NCI-H510A treated with DMSO at 0.1 percent for 48 hours (cell line): ENCODE data around the gene TMEM260.

ENCODE experiments used
- DNase-seq: peaks from one replicate; lab custom pipeline; 2025; lab: John Stamatoyannopoulos, UW

TMEM260 gene

GRCh38 chr14:56579345-56580220, at the start of gene TMEM260:
TMEM260 (plus strand) TSS chr14:56579798; CDS start chr14:56579915, 117 bp downstream.
- peak; percentile 91 for DNase-seq

GRCh38 chr14:56532546-56532945, 47.1 kb upstream of the TMEM260 start:
- no peak for DNase-seq

- DNase-seq: no peak
Observed at GRCh38 chr14:56534656-56535055, 44.9 kb upstream of the TMEM260 start.

- no peak for DNase-seq
Observed at GRCh38 chr14:56539862-56540261, 39.7 kb upstream of the TMEM260 start.

- no peak for DNase-seq
Observed at GRCh38 chr14:56543436-56543835, 36.2 kb upstream of the TMEM260 start.

- no peak for DNase-seq
Observed at GRCh38 chr14:56549721-56550120, 29.9 kb upstream of the TMEM260 start.

- DNase-seq: no peak
Observed at GRCh38 chr14:56552615-56553014, 27.0 kb upstream of the TMEM260 start.

- DNase-seq: no peak
Observed at GRCh38 chr14:56554301-56554700, 25.3 kb upstream of the TMEM260 start.

- peak; percentile 68 for DNase-seq
Observed at GRCh38 chr14:56555921-56556570, 23.6 kb upstream of the TMEM260 start.

- DNase-seq: no peak
Observed at GRCh38 chr14:56559182-56559581, 20.4 kb upstream of the TMEM260 start.

- DNase-seq: no peak
Observed at GRCh38 chr14:56561606-56562005, 18.0 kb upstream of the TMEM260 start.

- DNase-seq: no peak
Observed at GRCh38 chr14:56562883-56563282, 16.7 kb upstream of the TMEM260 start.

GRCh38 chr14:56569174-56569573, 10.4 kb upstream of the TMEM260 start:
- DNase-seq: no peak

GRCh38 chr14:56570295-56570694, 9.3 kb upstream of the TMEM260 start:
- no peak for DNase-seq

GRCh38 chr14:56580221-56580711, 668 bp downstream of the TMEM260 start:
- peak; percentile 48 for DNase-seq

- DNase-seq: peak; percentile 25
Observed at GRCh38 chr14:56581041-56581727, 1.6 kb downstream of the TMEM260 start.

GRCh38 chr14:56585461-56586084, 6.0 kb downstream of the TMEM260 start:
- peak; percentile 18 for DNase-seq

- DNase-seq: no peak
Observed at GRCh38 chr14:56587701-56588100, 8.1 kb downstream of the TMEM260 start.

GRCh38 chr14:56590535-56590960, 10.9 kb downstream of the TMEM260 start:
- DNase-seq: no peak

GRCh38 chr14:56592746-56593544, 13.3 kb downstream of the TMEM260 start:
- DNase-seq: no peak

- DNase-seq: no peak
Observed at GRCh38 chr14:56594428-56594827, 14.8 kb downstream of the TMEM260 start.
